HG03575 (cell line): ENCODE results near the gene ZNF512B.
"Not testable (repeated sequence)": the region's sequence is repeated elsewhere in the genome, so short reads cannot be mapped to it uniquely, and the experiment has no call there.

Experiments
- ATAC-seq: cut with Tn5 transposase; IDR thresholded peaks from one replicate; pipeline ENCODE4 v1.9.1; 2021; ENCODE audit not compliant: unreplicated experiment, insufficient number of reproducible peaks, low FRiP score; ENCODE audit errors: extremely low read depth

The ZNF512B gene

DNA sequence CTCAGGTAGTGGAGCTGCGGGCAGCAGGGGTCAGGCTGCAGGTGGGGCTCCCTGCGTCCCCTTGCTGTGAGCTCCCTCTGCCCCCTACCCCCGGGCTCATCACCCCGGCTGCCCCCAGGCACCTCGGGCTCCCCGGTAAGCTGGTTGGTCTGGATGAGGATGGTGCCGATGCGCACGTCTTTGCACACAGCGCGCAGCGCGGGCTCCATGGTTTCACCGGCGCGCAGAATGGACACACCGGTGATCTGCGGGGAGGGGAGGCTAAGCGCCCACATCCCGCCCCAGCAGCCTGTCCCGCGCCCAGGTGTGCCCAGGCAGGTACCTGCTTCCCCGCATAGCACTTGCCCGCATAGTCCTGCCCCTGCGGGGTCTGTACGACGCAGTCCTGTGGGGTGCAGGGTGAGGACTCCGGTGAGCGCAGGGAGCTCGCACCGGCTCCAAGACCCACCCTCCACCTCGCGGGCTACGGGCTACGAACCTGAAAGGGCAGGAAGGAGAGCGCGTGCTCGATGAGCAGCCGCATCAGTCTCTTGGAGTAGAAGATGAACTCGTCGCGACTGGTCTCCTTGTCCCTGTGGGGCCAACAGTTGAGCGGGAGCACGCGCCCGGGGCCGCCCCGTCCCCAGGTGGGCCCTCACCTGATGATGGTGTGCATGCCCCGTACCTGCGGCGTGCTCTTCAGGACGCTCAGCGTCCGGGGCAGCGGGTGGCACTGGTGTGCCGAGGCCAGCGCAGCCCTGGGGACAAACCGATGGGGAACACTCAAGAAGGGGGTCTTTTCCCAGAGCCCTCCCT is 29.1 kb downstream of the ZNF512B start:
- no peak for ATAC-seq

DNA sequence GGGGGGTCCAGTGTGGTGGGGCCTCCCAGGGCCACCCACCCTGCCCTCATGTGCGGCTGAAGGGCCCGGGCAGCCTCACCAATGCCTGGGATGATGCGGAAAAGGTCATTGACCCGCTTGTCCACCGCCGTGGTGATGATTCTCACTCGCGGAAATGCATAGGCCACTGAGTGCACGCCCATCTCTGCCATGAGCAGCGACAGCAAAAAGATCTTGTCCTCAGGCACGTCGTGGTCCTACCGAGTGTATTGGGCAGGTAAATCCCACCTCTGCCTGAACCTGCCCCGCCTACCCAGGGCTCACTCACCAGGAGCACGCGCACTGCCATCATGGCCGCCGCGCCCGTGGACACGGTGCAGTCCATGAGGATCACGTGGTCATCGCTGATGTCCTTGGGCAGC is 29.7 kb downstream of the ZNF512B start:
- ATAC-seq = no peak

DNA sequence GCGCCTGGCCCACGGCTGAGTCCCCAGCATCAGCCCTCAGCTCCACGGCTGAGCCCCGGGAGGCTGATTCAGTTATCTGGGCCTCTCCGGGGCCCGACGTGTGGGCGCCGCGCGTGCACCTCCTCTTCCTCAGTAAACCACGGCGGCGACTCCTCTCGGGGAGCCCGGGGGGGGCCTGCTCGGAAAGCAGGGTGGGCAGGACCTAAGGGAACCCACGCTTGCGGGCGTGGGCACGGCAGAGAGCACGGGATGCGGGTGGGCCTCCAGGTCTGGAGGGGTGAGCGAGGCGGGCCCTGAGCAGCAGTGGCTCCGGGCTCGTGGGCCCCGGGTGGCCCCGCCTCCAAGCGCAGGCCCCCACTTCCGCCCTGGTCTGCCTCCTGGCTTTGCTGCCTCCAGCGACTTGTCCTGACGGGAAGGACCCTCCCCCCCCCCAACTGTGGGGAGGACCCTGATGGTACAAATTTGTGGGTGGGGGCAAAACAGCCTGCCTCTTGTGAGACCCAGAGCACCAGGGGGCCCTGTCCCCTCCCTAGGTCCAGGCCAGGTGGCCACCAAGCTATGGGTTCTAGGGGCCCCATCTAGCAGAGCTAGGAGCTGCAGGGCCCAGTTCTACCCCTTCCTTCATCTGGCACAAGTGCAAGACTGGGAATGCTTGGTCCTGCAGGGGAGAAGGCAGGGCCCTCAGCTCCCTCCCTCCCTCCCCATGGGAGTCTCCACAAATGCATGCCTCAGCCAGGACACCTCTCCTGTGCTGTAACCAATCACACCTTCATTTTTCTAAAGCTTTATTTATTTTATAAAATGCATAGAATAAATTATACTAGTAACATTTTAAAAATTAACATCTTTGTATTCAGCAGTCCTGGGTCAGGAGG is 30.4 kb downstream of the ZNF512B start:
- no peak for ATAC-seq

DNA sequence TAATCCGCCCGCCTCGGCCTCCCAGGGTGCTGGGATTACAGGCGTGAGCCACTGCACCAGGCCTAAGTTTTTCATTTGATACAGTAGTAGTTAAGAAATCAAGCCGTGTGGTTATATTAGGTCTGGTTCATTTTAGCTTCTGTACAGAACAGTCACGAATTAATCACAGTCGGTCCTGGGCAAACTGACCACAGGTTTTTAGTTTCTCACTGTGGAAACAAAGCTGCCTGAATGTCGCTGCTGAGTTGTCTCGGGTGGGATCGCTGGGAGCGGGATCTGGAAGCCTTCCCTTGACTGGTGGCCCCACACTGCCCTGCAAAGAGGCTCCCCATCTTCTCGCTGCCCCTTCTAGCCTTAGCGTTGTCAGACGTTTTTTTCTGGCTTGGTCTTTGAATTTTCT is 32.1 kb downstream of the ZNF512B start:
- no peak for ATAC-seq

DNA sequence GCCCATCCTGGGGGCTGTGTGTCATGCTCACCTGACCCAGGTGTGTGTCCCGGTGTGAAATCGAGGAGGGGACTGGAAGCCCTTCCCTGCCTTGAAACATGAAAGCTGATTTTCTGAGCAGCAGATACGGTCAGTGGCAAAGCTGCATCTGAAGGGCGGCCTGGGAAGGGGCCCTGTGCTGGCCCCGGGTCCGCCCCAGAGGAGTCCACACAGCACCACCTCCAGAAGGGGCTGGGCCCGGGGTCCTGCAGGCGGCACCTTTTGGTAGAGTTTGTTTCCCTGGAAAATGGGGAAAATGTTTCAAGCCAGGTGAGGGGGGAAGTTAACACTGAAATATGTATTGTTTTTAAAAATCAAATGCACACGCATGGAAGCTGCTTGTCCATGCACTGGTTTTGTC is 34.3 kb downstream of the ZNF512B start:
- no peak for ATAC-seq

DNA sequence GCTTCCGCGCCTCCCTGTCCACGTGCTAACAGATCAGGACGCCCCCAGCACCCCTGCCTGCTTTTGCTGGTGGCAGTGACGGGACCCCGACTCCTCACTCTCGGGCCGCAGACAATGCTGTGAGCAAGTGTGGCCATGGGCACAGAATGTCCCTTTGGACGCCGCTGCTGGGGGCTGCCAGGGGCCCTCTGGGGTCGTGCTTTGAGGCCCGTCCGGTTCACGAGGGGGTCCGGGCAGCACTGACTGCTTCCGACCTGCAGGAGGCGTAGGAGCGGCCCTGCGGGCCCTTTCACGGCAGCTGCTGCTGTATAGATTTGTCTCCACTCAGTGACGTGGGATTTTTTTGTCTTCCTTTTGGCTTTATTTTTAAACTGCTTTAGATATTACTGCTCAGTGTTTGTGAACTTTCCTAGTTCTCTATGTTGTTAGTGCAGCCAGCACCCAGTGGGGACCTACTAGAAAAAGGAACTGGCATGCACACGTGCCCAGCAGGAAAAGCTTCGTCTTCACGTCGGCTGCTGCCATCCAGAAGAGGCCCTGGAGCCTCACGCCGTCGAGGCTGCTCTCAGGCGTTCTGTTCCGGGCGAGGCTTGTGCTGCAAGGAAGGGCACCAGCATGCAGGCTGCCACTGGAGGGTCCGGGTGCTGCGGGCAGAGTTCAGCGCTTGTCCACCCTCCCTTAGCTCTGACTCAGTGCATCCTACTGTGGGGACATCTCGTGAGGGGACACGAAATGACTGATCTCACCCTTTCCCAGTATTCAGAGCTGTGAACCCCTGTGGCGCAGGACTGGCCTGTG is 35.3 kb downstream of the ZNF512B start:
- no peak for ATAC-seq

DNA sequence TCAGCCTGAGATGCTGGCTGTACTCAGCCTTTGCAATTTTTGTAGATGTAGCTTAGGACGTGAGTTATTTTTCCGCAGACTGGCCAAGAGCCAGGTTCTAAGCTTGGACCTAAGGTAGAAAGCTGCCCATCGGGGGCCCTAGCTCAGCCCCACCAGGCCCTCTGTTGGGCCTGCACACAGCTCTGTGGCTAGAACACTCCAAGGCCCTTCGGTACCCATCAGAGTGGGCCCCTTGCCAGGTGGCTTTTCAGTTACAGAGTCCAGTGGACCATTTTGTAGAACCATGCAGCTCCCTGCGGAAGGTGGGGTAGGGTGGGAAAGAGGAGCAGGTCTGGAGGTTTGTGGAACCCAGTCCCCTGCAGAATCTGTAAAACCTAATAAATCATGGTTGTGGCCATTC is 36.1 kb downstream of the ZNF512B start:
- ATAC-seq = no peak

DNA sequence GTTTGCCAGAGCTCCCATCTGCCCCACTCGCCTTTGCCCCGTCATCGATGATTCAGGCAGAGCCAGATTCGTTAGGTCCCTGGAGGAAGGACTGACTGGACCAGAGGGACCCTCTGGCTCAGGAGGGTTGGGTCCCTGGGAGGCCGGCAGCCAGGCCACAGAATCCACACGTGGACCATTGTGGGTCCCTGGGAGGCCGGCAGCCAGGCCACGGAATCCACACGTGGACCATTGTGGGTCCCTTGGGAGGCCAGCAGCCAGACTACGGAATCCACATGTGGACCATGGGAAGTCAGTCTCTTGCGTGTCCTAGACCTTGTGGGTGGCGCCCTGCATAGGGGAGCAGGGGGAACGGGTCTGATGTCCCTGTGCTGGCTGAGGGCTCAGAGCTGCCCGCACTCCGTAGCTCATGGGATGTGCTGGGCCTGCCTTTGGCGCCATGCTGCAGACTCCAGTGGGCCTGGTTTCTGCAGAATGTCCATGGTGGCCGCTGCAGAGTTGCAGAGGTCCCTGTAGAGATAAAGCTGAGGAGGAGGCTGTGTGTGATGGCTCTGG is 37.0 kb downstream of the ZNF512B start:
- no peak for ATAC-seq

DNA sequence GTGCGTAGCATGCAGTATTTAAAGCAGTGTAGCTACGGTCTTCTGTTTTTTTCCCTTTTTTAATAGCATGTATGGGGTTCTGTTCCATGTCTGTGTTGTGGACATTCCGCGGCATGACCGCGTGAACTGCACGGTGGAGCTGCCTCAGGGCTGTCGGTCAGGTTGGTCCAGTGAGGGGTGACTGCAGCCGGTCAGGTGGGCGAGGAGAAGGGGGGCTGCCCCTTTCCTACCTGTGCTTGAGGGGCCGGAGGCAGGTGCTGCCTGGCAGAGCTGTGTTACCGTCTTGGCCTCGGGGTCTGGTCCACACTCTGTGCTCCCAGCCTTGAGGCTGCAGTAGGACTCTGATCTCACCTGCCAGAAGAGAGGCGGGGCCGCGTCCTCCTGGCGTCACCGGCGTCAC is 38.0 kb downstream of the ZNF512B start:
- ATAC-seq = no peak

DNA sequence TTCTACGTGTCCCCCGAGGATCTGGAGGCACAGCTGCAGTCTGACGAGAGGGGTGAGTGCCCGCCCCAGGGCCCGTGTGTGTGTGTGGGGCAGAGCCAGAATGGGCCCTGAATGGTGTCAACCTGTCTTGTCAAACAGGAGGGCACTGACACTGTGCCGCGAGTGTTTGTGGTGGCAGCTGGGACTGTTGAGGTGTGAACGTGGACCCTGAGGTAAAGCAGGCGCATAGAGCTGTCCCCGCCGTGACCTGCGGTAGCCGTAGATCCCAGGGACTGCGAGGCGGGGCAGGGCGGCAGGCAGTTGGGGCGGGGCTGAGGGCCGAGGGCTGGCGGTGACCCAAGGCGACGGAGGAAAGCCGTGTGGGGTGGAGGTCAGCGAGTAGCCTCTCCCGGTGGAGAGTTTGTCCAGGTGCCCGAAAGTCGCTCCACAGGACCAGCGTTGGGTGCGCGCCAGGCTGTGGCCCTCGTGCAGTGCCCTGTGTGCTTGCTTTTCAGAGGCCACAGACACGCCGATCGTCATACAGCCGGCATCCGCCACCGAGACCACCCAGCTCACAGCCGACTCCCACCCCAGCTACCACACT is 38.7 kb downstream of the ZNF512B start:
- ATAC-seq = no peak

DNA sequence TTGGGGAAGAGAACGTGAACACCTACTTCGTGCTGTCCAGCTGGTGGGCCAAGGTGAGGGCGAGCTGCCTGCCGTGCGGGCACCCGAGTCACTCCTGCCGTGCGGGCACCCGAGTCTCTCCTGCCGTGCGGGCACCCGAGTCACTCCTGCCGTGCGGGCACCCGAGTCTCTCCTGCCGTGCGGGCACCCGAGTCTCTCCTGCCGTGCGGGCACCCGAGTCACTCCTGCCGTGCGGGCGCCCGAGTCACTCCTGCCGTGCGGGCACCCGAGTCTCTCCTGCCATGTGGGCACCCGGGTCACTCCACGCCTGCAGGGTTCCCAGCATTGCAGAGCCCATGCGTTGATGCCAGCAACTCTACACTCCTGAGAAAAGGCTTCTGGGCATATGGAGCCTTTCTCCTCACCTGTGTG is 40.3 kb downstream of the ZNF512B start:
- ATAC-seq = not testable (repeated sequence)

DNA sequence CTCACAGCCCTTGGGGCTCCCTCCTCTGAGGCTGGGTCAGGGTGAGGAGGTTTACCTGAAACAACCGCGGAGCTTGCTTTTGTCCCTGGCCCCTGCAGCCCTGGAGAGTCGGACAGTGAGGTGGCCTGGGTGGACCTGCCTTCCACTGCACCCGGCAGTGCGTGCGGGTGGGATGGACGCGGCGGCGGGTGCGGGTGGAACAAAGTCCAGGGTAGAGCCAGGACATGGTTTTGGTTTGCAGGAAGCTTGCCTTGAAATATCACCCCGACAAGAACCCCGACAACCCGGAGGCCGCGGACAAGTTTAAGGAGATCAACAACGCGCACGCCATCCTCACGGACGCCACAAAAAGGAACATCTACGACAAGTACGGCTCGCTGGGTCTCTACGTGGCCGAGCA is 40.7 kb downstream of the ZNF512B start:
- ATAC-seq = no peak

DNA sequence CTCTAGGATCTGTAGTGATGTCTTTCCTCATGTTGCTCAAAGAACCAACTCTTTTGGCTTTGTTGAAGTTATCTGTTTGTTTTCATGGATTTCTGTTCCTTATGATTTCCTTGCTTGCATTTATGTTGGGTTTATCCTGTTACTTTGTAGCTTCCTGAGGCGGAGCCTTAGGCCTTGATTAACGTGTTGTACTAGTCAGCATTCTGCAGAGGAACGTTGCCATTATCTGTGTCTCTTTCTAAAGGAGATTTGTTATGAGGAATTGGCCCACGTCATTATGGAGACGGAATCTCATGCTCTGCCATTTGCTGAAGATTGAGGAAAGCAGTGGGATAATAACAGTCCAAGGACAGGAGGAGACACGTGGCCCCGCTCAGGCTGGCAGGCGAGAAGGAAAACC is 43.4 kb downstream of the ZNF512B start:
- no peak for ATAC-seq

DNA sequence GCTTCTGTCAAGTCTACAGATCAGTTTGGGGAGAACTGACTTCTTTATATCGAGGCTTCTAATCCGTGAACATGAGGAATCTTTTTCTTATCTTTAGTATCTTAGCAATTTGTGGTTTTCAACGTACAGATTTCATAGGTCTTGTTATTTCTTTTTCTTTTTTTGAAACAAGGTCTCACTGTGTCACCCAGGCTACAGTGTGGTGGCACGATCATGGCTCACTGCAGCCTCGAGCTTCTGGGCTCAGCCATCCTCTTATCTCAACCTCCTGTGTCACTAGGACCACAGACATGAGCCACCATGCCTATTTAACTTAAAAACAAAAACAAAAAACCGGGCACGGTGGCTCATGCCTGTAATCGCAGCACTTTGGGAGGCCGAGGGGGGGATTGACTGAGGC is 45.5 kb downstream of the ZNF512B start:
- no peak for ATAC-seq

DNA sequence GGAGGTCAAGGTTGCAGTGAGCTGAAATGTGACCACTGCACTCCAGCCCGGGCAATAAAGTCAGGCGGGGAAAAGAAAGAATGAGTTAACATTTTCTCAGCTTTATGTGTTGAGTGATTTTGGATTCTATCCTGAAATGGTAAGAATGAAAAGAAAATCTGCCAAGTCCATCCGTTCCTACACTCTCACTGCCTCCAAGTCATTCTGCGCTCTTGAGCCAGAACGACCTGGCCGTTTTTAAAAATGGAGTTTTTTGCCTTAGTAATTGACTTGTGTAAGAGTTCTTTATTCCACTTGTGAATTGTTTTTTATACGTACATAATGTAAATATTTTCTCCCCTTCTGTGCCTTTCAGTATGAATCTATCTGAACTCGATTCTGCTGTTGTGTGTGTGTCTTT is 46.1 kb downstream of the ZNF512B start:
- no peak for ATAC-seq

DNA sequence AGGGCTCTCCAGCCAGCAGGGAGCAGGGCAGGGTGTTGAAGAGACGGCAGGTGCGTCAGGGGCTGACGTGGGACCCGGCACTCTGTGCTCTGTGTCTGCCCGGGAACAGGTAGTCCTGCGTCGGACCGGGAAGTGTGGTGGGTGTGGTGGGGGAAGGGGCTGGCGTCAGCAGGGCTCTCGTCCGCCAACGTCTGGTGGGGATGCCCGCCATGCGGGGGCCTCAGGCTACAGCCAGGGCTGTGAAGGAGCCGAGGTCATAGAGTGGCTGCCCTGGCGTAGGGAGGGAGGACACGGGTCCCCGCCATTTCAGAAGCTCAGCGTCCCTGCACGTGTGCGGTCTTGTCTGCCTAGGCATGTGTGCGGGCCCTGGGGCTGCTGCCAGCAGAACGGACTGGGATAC is 49.5 kb downstream of the ZNF512B start:
- ATAC-seq = no peak

DNA sequence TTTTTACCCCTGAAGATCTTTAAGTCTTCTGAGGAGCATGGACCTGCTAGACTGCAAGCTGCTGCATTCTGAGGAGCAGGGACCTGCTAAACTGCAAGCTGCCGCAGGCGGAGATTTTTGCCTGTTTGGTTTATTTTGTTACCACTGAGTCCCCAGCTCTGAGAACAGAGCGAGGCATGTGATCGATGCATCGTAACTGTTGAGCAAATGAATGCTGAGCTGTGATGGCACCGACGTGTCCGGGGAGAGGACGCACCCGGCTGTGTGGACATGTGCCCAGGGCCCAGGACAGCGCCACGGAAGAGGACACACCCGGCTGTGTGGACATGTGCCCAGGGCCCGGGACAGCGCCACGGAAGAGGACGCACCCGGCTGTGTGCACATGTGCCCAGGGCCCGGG is 50.6 kb downstream of the ZNF512B start:
- no peak for ATAC-seq

DNA sequence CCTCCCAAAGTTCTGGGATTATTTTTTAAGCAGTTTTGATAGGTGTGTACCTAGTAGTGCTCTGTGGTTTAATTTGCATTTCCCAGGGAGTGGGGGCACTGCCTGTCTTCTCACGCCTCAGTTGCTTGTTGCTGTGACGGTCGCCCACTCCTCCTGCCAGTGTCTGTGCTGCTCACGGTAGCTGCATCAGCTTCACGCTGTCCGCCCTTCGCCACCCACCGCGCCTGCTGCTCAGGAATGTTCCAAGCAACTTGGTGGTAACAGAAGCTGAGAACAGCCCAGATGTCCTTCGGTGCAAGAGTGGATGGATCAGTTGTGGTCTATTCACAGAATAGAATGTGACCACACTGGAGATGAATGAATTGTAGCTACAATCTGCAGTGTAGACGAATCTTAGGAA is 51.9 kb downstream of the ZNF512B start:
- no peak for ATAC-seq

DNA sequence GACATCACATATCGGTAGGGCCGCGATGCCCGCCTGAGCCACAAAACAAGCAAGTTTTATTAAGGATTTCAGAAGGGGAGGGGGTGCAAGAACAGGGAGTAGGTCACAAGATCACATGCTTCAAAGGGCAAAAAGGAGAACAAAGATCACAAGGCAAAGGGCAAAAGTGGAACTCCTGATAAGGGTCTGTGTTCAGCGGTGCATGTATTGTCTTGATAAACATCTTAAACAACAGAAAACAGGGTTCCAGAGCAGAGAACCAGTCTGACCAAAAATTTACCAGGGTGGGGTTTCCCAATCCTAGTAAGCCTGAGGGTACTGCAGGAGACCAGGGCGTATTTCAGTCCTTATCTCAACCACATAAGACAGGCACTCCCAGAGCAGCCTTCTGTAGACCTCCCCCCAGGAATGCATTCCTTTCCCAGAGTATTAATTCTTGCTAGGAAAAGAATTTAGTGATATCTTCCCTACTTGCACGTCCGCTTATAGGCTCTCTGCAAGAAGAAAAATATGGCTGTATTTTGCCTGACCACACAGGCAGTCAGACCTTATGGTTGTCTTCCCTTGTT is 53.3 kb downstream of the ZNF512B start:
- ATAC-seq = not testable (repeated sequence)
